ENCODE data around the gene SCYGR3.

SCYGR3 gene

DNA sequence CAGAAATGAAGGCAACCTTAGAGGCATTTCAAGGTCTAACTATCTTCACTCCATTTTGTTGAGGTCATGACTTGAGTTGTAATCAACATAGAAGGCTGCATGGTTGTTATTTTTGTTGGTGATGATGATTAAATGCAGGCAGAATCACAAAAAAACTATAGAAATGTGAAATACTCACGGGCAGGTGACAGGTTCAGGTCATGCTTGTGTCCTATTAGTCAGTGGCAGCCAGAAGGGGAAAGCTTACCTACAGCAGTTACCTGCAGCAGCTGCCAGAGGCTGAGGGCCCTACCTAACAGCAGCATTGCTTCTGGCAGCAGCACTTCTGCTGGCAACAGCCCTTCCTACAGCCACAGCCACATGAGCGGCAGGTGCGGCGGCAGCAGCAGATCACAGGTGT is 394 bp downstream of the SCYGR3 start:
- TF ChIP-seq CTCF (IDR thresholded peaks at IDR 0.05) (no peak), ZFX (IDR thresholded peaks at IDR 0.05; ENCODE audit: borderline replicate concordance) (no peak)
- no peak overlapping the region for H3K27ac ChIP-seq

- H3K27ac ChIP-seq = no peak overlapping the region
- TF ChIP-seq CTCF (IDR thresholded peaks at IDR 0.05) = no peak
Measured at GRCh38 chr2:227613272-227613660, 1.4 kb downstream of the SCYGR3 start.

DNA sequence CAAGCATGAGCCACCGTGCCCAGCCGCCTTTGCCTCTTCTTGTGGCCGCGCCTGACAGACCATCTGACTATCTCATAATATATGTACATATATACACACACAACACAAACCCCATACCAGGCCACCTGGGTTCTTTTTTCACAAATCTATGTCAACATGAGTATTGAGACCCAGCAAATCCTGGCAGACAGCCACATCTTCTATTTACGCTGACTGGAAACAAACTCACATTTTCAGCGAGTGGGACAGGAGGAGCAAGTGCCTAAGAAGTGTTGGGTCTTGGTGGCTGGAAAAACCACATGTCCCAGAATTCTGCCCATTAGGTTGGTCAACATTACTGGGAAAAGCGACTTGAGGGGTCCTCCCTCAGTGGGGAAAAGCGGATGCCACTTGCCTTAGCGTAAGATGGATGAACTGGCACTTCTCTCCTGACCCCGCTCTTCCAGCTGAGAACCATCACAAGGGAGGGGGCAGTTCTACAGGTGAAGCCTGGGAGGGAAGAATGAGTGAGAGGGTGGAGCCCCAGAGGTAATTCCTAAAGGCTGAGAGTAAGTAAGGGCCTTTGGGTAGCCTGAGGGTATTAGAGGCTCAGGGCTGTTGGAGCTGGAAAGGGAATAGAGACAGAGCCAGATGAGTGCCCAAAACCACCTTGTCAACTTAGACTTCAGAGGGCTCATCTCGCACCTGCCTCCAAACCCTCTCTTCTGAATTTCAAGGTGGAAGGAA is 1.9 kb downstream of the SCYGR3 start:
- H3K27ac ChIP-seq = no peak overlapping the region

GRCh38 chr2:227610123-227610522 is 4.5 kb downstream of the SCYGR3 start:
- TF ChIP-seq CTCF (IDR thresholded peaks at IDR 0.05) (no peak), ZFX (IDR thresholded peaks at IDR 0.05; ENCODE audit: borderline replicate concordance) (no peak)
- no peak overlapping the region for H3K27ac ChIP-seq

More for the DNA sequence above, 1.9 kb downstream of the SCYGR3 start:
- TF ChIP-seq ZFX (IDR thresholded peaks at IDR 0.05; ENCODE audit: borderline replicate concordance) (no peak), CTCF (IDR thresholded peaks at IDR 0.05) (no peak)

- TF ChIP-seq CTCF (IDR thresholded peaks at IDR 0.05) (no peak), ZFX (IDR thresholded peaks at IDR 0.05; ENCODE audit: borderline replicate concordance) (no peak)
- no peak overlapping the region for H3K27ac ChIP-seq
Measured at GRCh38 chr2:227608561-227609338, 5.9 kb downstream of the SCYGR3 start.

- TF ChIP-seq ZFX (IDR thresholded peaks at IDR 0.05; ENCODE audit: borderline replicate concordance) (no peak), CTCF (IDR thresholded peaks at IDR 0.05) (no peak)
- no peak overlapping the region for H3K27ac ChIP-seq
Measured at GRCh38 chr2:227607941-227608340, 6.7 kb downstream of the SCYGR3 start.

GRCh38 chr2:227606476-227606875 is 8.2 kb downstream of the SCYGR3 start:
- no peak overlapping the region for H3K27ac ChIP-seq
- no peak for TF ChIP-seq ZFX (IDR thresholded peaks at IDR 0.05; ENCODE audit: borderline replicate concordance)
- TF ChIP-seq CTCF (IDR thresholded peaks at IDR 0.05) = no peak
